Stomach (tissue), 4 donors: ENCODE data around the gene MPV17L2.

Source experiments
- POLR2AphosphoS5 ChIP-seq, 3 donors: sonication (generic); formaldehyde crosslinking; IDR thresholded peaks; one replicate each; pipeline ENCODE4 v1.6.1; 2016; ENCODE audit warnings: antibody characterized with exemption in 3 of 3
- TF ChIP-seq, protein P1 (sequence below), 7 experiments: fragments of 450-650 bp in 4 of 7; fragments of 200-600 bp in 3 of 7; sonication (generic) in 3 of 7; IDR thresholded peaks; one replicate each; pipeline ENCODE4 v1.5.1; 2016 to 2019; ENCODE audit warnings: antibody characterized with exemption in 7 of 7, control low read depth in 2 of 7, mild to moderate bottlenecking in 1 of 7

DNA sequence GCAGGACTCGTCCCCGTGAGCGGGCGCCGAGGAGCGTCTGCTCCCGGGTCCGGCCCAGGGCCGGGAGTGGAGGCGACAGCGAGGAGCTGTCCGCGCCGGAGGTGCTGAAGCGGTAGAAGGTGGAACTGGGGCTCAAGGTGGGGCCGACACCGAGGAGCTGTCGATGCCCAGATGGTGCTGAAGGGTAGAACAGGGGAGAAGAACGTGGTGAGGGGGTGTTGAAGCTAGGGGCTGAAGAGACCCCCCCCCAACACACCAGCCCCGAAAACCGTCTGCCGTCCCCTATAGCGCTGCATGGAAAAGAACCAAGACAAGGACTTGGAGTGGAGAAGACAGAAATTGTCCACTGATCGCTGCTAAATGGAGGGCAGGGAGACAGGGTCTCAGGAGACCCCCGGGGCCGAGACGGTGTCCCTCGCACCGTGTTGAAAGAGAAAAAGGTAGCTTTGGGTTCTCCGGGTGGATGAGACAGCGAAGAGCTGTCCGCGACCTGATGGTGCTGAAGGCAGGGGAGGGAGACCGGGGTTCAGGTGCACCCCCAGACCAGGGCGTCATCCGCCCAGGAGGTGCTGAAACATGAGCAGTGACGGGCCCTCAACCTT is 40.3 kb downstream of the MPV17L2 start:
- no peak for TF ChIP-seq POLR2AphosphoS5 (IDR thresholded peaks at IDR 0.05)
- TF ChIP-seq, protein P1, sequence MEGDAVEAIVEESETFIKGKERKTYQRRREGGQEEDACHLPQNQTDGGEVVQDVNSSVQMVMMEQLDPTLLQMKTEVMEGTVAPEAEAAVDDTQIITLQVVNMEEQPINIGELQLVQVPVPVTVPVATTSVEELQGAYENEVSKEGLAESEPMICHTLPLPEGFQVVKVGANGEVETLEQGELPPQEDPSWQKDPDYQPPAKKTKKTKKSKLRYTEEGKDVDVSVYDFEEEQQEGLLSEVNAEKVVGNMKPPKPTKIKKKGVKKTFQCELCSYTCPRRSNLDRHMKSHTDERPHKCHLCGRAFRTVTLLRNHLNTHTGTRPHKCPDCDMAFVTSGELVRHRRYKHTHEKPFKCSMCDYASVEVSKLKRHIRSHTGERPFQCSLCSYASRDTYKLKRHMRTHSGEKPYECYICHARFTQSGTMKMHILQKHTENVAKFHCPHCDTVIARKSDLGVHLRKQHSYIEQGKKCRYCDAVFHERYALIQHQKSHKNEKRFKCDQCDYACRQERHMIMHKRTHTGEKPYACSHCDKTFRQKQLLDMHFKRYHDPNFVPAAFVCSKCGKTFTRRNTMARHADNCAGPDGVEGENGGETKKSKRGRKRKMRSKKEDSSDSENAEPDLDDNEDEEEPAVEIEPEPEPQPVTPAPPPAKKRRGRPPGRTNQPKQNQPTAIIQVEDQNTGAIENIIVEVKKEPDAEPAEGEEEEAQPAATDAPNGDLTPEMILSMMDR (IDR thresholded peaks at IDR 0.05) = no peak
